ENCODE measurements around the gene GUK1. TPM values are rescaled to one million over a fixed set of nuclear protein-coding genes. Genes with fewer than 3 reads are reported as not detected.
A peak's percentile ranks its signal among the peaks of the same experiment; 100 is the strongest.

Gene GUK1
- total RNA-seq, 5 donors from 2014 or later (not counting 1 experiment from before 2014, with no cell fraction given), result 201 to 318 (median 223) TPM

- H3K27me3 Mint-ChIP-seq, result peaks cover 0 to 18% of the 10 kb centered on the region in 2 donors
- CTCF ChIA-PET, result no interaction called here
- POLR2A ChIA-PET, result no interaction called here
- Histone ChIP-seq H3K36me3 (ENCODE audit: control insufficient read depth in 2 of 2, extremely low read depth in 1 of 2, insufficient read depth in 1 of 2, low read length in 1 of 2) (no peaks in the 10 kb centered on the region), H3K4me1 (ENCODE audit: control insufficient read depth in 1 of 2, extremely low read depth in 1 of 2, insufficient read depth in 2 of 2, low read length in 2 of 2) (peaks cover 2 to 21% of the 10 kb centered on the region in 2 experiments), H3K9me3 (no peaks in the 10 kb centered on the region), H3K27ac (ENCODE audit: low read length) (no peak overlapping the region), H3K27me3 (replicated peaks in 1 of 2; ENCODE audit: control insufficient read depth in 2 of 2, extremely low read depth in 1 of 2, insufficient read depth in 2 of 2, low read length in 1 of 2) (peaks cover 0 to 19% of the 10 kb centered on the region in 2 experiments), H3K4me3 (ENCODE audit: control insufficient read depth in 1 of 2, extremely low read depth in 1 of 2, low read length in 1 of 2) (no peak overlapping the region)
- H3K27ac Mint-ChIP-seq, result no peak overlapping the region
- WGBS (ENCODE audit: insufficient coverage), result 84% methylated on average over 3 of the region's 12 CpGs
- no peaks in the 10 kb centered on the region for H3K9me3 Mint-ChIP-seq
- H3K4me1 Mint-ChIP-seq, result peaks cover 8 to 14% (median 10%) of the 10 kb centered on the region in 3 donors
- no peak overlapping the region for H3K4me3 Mint-ChIP-seq
- H3K36me3 Mint-ChIP-seq, result no peaks in the 10 kb centered on the region
- ATAC-seq (replicated peaks in 1 of 4), result no peak
- DNase-seq, result no peak
Observed at GRCh38 chr1:228134591-228134990, 5.5 kb upstream of the GUK1 start.

GRCh38 chr1:228136901-228137300 lies 3.2 kb upstream of the GUK1 start:
- no peaks in the 10 kb centered on the region for H3K9me3 Mint-ChIP-seq
- ChIA-PET CTCF (interaction anchor here in 1 of 2 donors (0.6 to 0.8 kb wide), 3 partner anchors 28 to 375 kb away, joined by 3 to 4 read pairs (median 3); no protein-coding TSS in a partner anchor), POLR2A (interaction anchor here in 1 of 2 donors (0.6 kb wide), 1 partner anchor 29 kb away, joined by 8 read pairs; the partner anchor contains the start of gene IBA57)
- H3K9me3 ChIP-seq, result no peaks in the 10 kb centered on the region
- peaks cover 12 to 22% (median 19%) of the 10 kb centered on the region in 3 donors for H3K4me1 Mint-ChIP-seq
- H3K36me3 Mint-ChIP-seq, result no peaks in the 10 kb centered on the region
- H3K27ac ChIP-seq (ENCODE audit: low read length), result peak overlapping the region; percentile 52
- H3K27me3 ChIP-seq (replicated peaks in 1 of 2; ENCODE audit: control insufficient read depth in 2 of 2, extremely low read depth in 1 of 2, insufficient read depth in 2 of 2, low read length in 1 of 2), result peaks cover 0 to 10% of the 10 kb centered on the region in 2 experiments
- no CpG with 5 or more reads among the region's 1 CpG for WGBS (ENCODE audit: insufficient coverage)
- DNase-seq (peak in 2 of 35 experiments; percentile 26 to 61), ATAC-seq (replicated peaks in 1 of 4) (no peak)
- peaks cover 0 to under 1% of the 10 kb centered on the region in 2 donors for H3K36me3 ChIP-seq (ENCODE audit: control insufficient read depth in 2 of 2, extremely low read depth in 1 of 2, insufficient read depth in 1 of 2, low read length in 1 of 2)
- no peak overlapping the region for H3K4me3 Mint-ChIP-seq
- H3K4me3 ChIP-seq (ENCODE audit: control insufficient read depth in 1 of 2, extremely low read depth in 1 of 2, low read length in 1 of 2), result no peak overlapping the region
- H3K27me3 Mint-ChIP-seq, result peaks cover 0 to 11% of the 10 kb centered on the region in 2 donors
- peak overlapping the region in 1 of 2 donors; percentile 22 for H3K27ac Mint-ChIP-seq
- H3K4me1 ChIP-seq (ENCODE audit: control insufficient read depth in 1 of 2, extremely low read depth in 1 of 2, insufficient read depth in 2 of 2, low read length in 2 of 2), result peaks cover 7 to 33% of the 10 kb centered on the region in 2 experiments

GRCh38 chr1:228139406-228139930 lies 611 bp upstream of the GUK1 start:
- Mint-ChIP-seq H3K27ac (peak overlapping the region; percentile 96 to 98), H3K27me3 (peaks cover 0 to 10% of the 10 kb centered on the region in 2 donors), H3K9me3 (no peaks in the 10 kb centered on the region), H3K4me1 (peaks cover 38 to 46% (median 44%) of the 10 kb centered on the region in 3 donors), H3K36me3 (no peaks in the 10 kb centered on the region), H3K4me3 (peak overlapping the region; percentile 94 to 96 (median 95))
- Histone ChIP-seq H3K4me3 (ENCODE audit: control insufficient read depth in 1 of 2, extremely low read depth in 1 of 2, low read length in 1 of 2) (peak overlapping the region; percentile 64 to 72), H3K36me3 (ENCODE audit: control insufficient read depth in 2 of 2, extremely low read depth in 1 of 2, insufficient read depth in 1 of 2, low read length in 1 of 2) (peaks cover 0 to 4% of the 10 kb centered on the region in 2 donors), H3K9me3 (no peaks in the 10 kb centered on the region), H3K27ac (ENCODE audit: low read length) (peak overlapping the region; percentile 96), H3K27me3 (replicated peaks in 1 of 2; ENCODE audit: control insufficient read depth in 2 of 2, extremely low read depth in 1 of 2, insufficient read depth in 2 of 2, low read length in 1 of 2) (peaks cover 0 to 6% of the 10 kb centered on the region in 2 experiments), H3K4me1 (ENCODE audit: control insufficient read depth in 1 of 2, extremely low read depth in 1 of 2, insufficient read depth in 2 of 2, low read length in 2 of 2) (peaks cover 12 to 59% of the 10 kb centered on the region in 2 experiments)
- POLR2A ChIA-PET, result interaction anchor here in 1 of 2 donors (0.7 kb wide), 1 partner anchor 29 kb away, joined by 5 read pairs; no protein-coding TSS in a partner anchor
- WGBS (ENCODE audit: insufficient coverage), result 23% methylated on average over 30 of the region's 30 CpGs
- DNase-seq (no peak), ATAC-seq (replicated peaks in 1 of 4) (no peak)
- CTCF ChIA-PET, result no interaction called here

- Mint-ChIP-seq H3K27me3 (peaks cover 0 to 2% of the 10 kb centered on the region in 2 donors), H3K36me3 (no peaks in the 10 kb centered on the region), H3K4me1 (peaks cover 41 to 51% (median 48%) of the 10 kb centered on the region in 3 donors), H3K4me3 (peak overlapping the region; percentile 94 to 96 (median 95)), H3K9me3 (no peaks in the 10 kb centered on the region), H3K27ac (peak overlapping the region; percentile 95 to 98)
- DNase-seq (peak in 2 of 35 experiments; percentile 14 to 28), ATAC-seq (replicated peaks in 1 of 4) (no peak)
- ChIA-PET POLR2A (interaction anchor here in 1 of 2 donors (0.6 to 0.8 kb wide), 3 partner anchors 26 to 567 kb away, joined by 3 to 4 read pairs (median 3); no protein-coding TSS in a partner anchor), CTCF (interaction anchor here in 1 of 2 donors (0.7 to 2.1 kb wide), 2 partner anchors 21 to 25 kb away, joined by 3 to 15 read pairs; partner anchors contain the start of gene IBA57)
- 2% methylated on average over 22 of the region's 25 CpGs for WGBS (ENCODE audit: insufficient coverage)
- Histone ChIP-seq H3K9me3 (no peaks in the 10 kb centered on the region), H3K36me3 (ENCODE audit: control insufficient read depth in 2 of 2, extremely low read depth in 1 of 2, insufficient read depth in 1 of 2, low read length in 1 of 2) (peaks cover 7% of the 10 kb centered on the region in 2 donors), H3K4me3 (ENCODE audit: control insufficient read depth in 1 of 2, extremely low read depth in 1 of 2, low read length in 1 of 2) (peak overlapping the region; percentile 85 to 97), H3K27me3 (replicated peaks in 1 of 2; ENCODE audit: control insufficient read depth in 2 of 2, extremely low read depth in 1 of 2, insufficient read depth in 2 of 2, low read length in 1 of 2) (no peaks in the 10 kb centered on the region), H3K27ac (ENCODE audit: low read length) (peak overlapping the region; percentile 98), H3K4me1 (ENCODE audit: control insufficient read depth in 1 of 2, extremely low read depth in 1 of 2, insufficient read depth in 2 of 2, low read length in 2 of 2) (peaks cover 12 to 71% of the 10 kb centered on the region in 2 experiments)
Observed at GRCh38 chr1:228140724-228141225, 696 bp downstream of the GUK1 start.

- POLR2A ChIA-PET, result interaction anchor here in 1 of 2 donors (0.6 kb wide), 1 partner anchor 21 kb away, joined by 4 read pairs; no protein-coding TSS in a partner anchor
- no peak for ATAC-seq (replicated peaks in 1 of 4)
- peak overlapping the region; percentile 98 for H3K27ac ChIP-seq (ENCODE audit: low read length)
- H3K4me3 Mint-ChIP-seq, result peak overlapping the region; percentile 94 to 96 (median 95)
- peak overlapping the region; percentile 85 to 97 for H3K4me3 ChIP-seq (ENCODE audit: control insufficient read depth in 1 of 2, extremely low read depth in 1 of 2, low read length in 1 of 2)
- H3K9me3 Mint-ChIP-seq, result no peaks in the 10 kb centered on the region
- H3K36me3 Mint-ChIP-seq, result peaks cover under 1% of the 10 kb centered on the region
- no peaks in the 10 kb centered on the region for H3K27me3 Mint-ChIP-seq
- peak in 3 of 35 experiments; percentile 13 to 62 (median 25) for DNase-seq
- peaks cover 12 to 76% of the 10 kb centered on the region in 2 experiments for H3K4me1 ChIP-seq (ENCODE audit: control insufficient read depth in 1 of 2, extremely low read depth in 1 of 2, insufficient read depth in 2 of 2, low read length in 2 of 2)
- no peaks in the 10 kb centered on the region for H3K27me3 ChIP-seq (replicated peaks in 1 of 2; ENCODE audit: control insufficient read depth in 2 of 2, extremely low read depth in 1 of 2, insufficient read depth in 2 of 2, low read length in 1 of 2)
- WGBS (ENCODE audit: insufficient coverage), result 21% methylated on average over 24 of the region's 27 CpGs
- peak overlapping the region; percentile 95 to 98 for H3K27ac Mint-ChIP-seq
- H3K9me3 ChIP-seq, result no peaks in the 10 kb centered on the region
- H3K4me1 Mint-ChIP-seq, result peaks cover 41 to 52% (median 48%) of the 10 kb centered on the region in 3 donors
- H3K36me3 ChIP-seq (ENCODE audit: control insufficient read depth in 2 of 2, extremely low read depth in 1 of 2, insufficient read depth in 1 of 2, low read length in 1 of 2), result peaks cover 8 to 14% of the 10 kb centered on the region in 2 donors
- CTCF ChIA-PET, result interaction anchor here in 1 of 2 donors (2.1 kb wide), 1 partner anchor 25 kb away, joined by 15 read pairs; the partner anchor contains the start of gene IBA57
Observed at GRCh38 chr1:228141226-228142044, 1.4 kb downstream of the GUK1 start.

All from T-cell (primary cell).